ENCODE measurements around the gene MRFAP1L1. TPM values are rescaled to one million over a fixed set of nuclear protein-coding genes. Genes with fewer than 3 reads are reported as not detected.

MRFAP1L1 gene
- total and polyA plus RNA-seq, 2 experiments from 2014 or later = 61.6 to 73.8 TPM

- no peak overlapping the region for H3K27ac ChIP-seq (ENCODE audit: low read depth)
- TF ChIP-seq, protein P1, sequence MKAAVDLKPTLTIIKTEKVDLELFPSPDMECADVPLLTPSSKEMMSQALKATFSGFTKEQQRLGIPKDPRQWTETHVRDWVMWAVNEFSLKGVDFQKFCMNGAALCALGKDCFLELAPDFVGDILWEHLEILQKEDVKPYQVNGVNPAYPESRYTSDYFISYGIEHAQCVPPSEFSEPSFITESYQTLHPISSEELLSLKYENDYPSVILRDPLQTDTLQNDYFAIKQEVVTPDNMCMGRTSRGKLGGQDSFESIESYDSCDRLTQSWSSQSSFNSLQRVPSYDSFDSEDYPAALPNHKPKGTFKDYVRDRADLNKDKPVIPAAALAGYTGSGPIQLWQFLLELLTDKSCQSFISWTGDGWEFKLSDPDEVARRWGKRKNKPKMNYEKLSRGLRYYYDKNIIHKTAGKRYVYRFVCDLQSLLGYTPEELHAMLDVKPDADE (IDR thresholded peaks at IDR 0.05) = no peak
- TF ChIP-seq ZNF331 (CRISPR knock-in tag; IDR thresholded peaks at IDR 0.05; ENCODE audit: low read depth) (no peak), NANOG (IDR thresholded peaks at IDR 0.05; ENCODE audit: borderline replicate concordance) (no peak), CTCF (conservative IDR thresholded peaks at IDR 0.05; ENCODE audit: low read depth in 2 of 2) (peak in 1 of 2 experiments; percentile 23; a peak in 2 of 4 replicates), ZNF462 (CRISPR knock-in tag; IDR thresholded peaks at IDR 0.05) (no peak), EZH2 (IDR thresholded peaks at IDR 0.05; ENCODE audit: low read depth, unreplicated experiment) (no peak)
- peak overlapping the region; percentile 65; the same call in 1 of the 2 replicates for H3K4me2 ChIP-seq
- H3K9me2 ChIP-seq (ENCODE audit: insufficient read depth) = no peaks in the 10 kb centered on the region
- peaks cover 9% of the 10 kb centered on the region for H3F3A ChIP-seq (replicated peaks; ENCODE audit: low read depth)
- Mint-ChIP-seq H3K4me1 (peaks cover 17% of the 10 kb centered on the region), H3K36me3 (ENCODE audit: low read depth) (no peaks in the 10 kb centered on the region), H3K27ac (no peak overlapping the region), H3K9me3 (no peaks in the 10 kb centered on the region), H3K4me3 (no peak overlapping the region), H3K27me3 (ENCODE audit: insufficient read depth, low read depth, poor library complexity) (peaks cover 11% of the 10 kb centered on the region)
- no peak overlapping the region for H3K4me3 ChIP-seq
- no peaks in the 10 kb centered on the region; the same call in 1 of the 2 replicates for H3K4me1 ChIP-seq (ENCODE audit: insufficient read depth)
- ATAC-seq (no peak), DNase-seq (ENCODE audit: low spot score) (no peak)
- H4K20me1 ChIP-seq (replicated peaks; ENCODE audit: insufficient read depth) = no peaks in the 10 kb centered on the region
- peak overlapping the region; percentile 81 for H2AFZ ChIP-seq
- H3K27me3 ChIP-seq (ENCODE audit: insufficient read depth) = no peaks in the 10 kb centered on the region
- no peaks in the 10 kb centered on the region for H3K79me2 ChIP-seq (replicated peaks; ENCODE audit: insufficient read depth)
- H3K36me3 ChIP-seq (ENCODE audit: insufficient read depth) = no peaks in the 10 kb centered on the region
Observed at GRCh38 chr4:6728320-6729029, 18.8 kb upstream of the MRFAP1L1 start.
